ENCODE data around the gene DOCK2. TPM values are rescaled to one million over a fixed set of nuclear protein-coding genes. Genes with fewer than 3 reads are reported as not detected.
"Not testable (repeated sequence)": the region's sequence is repeated elsewhere in the genome, so short reads cannot be mapped to it uniquely, and the experiment has no call there.

DOCK2 gene
- total and polyA plus RNA-seq, 2 experiments from 2014 or later, result 6.5 to 10.4 TPM

DNA sequence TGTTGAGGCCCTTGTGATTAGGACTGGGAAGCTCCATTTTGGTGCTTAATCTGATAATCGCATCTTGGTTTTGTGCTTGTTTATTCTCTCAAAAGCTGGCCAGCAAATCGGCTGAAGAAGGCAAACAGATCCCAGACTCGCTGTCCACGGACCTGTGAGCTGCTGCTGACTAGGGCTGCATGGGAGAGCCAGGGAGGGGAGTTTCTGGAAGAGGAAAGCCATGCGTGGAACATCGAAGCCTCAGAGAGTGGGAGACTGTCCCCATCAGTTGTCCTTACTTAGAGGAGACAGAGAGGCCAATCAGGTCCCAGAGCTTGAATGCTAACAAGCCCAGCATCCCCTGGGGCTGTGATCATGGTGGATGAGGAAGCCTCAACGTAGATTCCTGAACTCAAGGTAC is 445.6 kb downstream of the DOCK2 start:
- Histone ChIP-seq H3K27me3 (replicated peaks; ENCODE audit: insufficient read depth) (no peaks in the 10 kb centered on the region), H3K27ac (no peak overlapping the region), H3K9me2 (ENCODE audit: insufficient read depth) (no peaks in the 10 kb centered on the region), H3K4me1 (ENCODE audit: insufficient read depth) (no peaks in the 10 kb centered on the region), H3K4me2 (ENCODE audit: unreplicated experiment) (no peak overlapping the region), H3K9me3 (ENCODE audit: low read depth) (no peaks in the 10 kb centered on the region), H3F3A (ENCODE audit: insufficient read depth) (no peaks in the 10 kb centered on the region), H3K9ac (no peak overlapping the region), H4K20me1 (ENCODE audit: insufficient read depth) (no peaks in the 10 kb centered on the region), H2AFZ (no peak overlapping the region), H3K79me2 (ENCODE audit: insufficient read depth) (no peaks in the 10 kb centered on the region), H3K4me3 (no peak overlapping the region), H3K36me3 (ENCODE audit: low read depth) (no peaks in the 10 kb centered on the region)
- DNase-seq, result no peak
- WGBS, 2 experiments (ENCODE audit: low coverage in 1 of 2, low lambda C conversion rate in 2 of 2, missing lambda C conversion rate in 2 of 2), result 79 to 88% methylated on average over 6 to 7 of the region's 7 CpGs
- TF ChIP-seq EZH2 (IDR thresholded peaks at IDR 0.05; ENCODE audit: insufficient read depth, poor library complexity, severe bottlenecking), result no peak
- TF ChIP-seq EZH2phosphoT487 (IDR thresholded peaks at IDR 0.05; ENCODE audit: insufficient read depth, low read depth), result no peak
- in situ Hi-C loops (cut with MboI), result loop anchor here (25.0 kb wide), 1 partner anchor 530 kb away; no protein-coding TSS in a partner anchor

DNA sequence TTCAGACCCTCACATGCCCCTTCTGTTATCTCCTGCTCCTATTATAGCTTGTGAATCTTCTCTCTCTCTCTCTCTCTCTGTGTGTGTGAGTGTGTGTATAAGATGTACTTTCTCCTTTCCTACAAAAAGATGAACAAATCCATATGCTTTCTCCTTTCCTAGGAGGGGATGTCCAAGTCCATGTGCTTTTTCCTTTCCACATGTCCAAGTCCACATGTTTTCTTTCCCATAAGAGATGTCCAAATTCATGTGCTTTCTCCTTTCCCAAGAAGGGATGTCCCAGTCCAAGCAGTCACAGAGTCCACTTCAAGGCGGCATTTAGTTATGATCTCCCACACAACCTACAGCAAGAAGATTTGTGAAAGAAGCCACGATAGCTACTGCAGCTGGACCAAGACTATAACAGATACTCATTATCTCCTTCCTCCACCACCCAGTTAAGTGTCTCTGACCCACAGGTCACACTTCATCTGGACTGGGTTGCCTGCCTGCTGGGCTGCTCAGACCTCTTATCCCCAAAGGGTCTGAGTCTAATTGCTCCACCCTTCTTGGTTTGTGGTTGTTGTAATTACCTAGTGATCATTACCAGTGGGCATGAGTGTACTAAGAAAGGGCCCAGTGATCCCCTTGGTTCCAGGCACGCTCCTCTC is 450.2 kb downstream of the DOCK2 start:
- in situ Hi-C loops (cut with MboI), result loop anchor here (25.0 kb wide), 1 partner anchor 525 kb away; no protein-coding TSS in a partner anchor
- 70 to 74% methylated on average over 3 of the region's 3 CpGs for WGBS, 2 experiments (ENCODE audit: low coverage in 1 of 2, low lambda C conversion rate in 2 of 2, missing lambda C conversion rate in 2 of 2)

DNA sequence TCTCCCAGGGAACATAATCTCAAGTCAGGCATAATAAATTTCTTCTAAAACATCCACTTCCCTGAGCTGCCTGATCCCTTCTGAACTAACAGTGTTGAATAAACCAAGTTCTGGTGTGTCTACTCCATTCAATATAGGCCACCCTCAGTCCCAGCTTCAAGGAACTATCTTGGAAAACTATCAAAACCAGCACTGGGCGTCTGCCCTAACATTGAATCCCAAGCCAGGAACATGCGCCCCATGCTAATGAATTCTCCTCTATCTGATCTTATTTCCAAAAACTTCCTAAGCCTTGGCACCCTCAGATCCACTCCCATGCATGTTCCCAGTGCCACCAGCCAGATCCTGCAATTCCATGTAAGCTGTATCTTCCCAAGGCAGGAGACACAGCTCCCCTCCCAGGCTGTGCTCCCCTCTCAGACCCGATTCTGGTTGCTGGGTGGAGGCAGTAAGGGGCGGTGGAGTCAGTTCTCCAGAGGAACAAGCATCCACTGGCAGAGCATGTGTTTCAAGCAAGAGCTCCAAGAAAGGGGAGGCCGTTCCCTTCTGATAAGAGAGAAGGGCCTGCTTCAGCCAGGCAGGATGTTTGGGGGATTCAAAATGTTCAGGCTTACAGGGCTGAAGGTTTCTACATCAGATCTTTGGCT is 455.5 kb downstream of the DOCK2 start:
- H4K20me1 ChIP-seq (ENCODE audit: insufficient read depth), result no peaks in the 10 kb centered on the region
- WGBS, 2 experiments (ENCODE audit: low coverage in 1 of 2, low lambda C conversion rate in 2 of 2, missing lambda C conversion rate in 2 of 2), result 21 to 22% methylated on average over 5 of the region's 5 CpGs
- H3K79me2 ChIP-seq (ENCODE audit: insufficient read depth), result no peaks in the 10 kb centered on the region
- H3K27me3 ChIP-seq (replicated peaks; ENCODE audit: insufficient read depth), result peaks cover 12% of the 10 kb centered on the region
- in situ Hi-C loops (cut with MboI), result loop anchor here (10.0 to 25.0 kb wide), 2 partner anchors 92 to 520 kb away; no protein-coding TSS in a partner anchor
- H3K9ac ChIP-seq, result no peak overlapping the region
- H3F3A ChIP-seq (ENCODE audit: insufficient read depth), result no peaks in the 10 kb centered on the region
- H3K4me3 ChIP-seq, result no peak overlapping the region
- no peak overlapping the region for H3K4me2 ChIP-seq (ENCODE audit: unreplicated experiment)
- no peak for DNase-seq
- no peaks in the 10 kb centered on the region for H3K4me1 ChIP-seq (ENCODE audit: insufficient read depth)
- TF ChIP-seq EZH2phosphoT487 (IDR thresholded peaks at IDR 0.05; ENCODE audit: insufficient read depth, low read depth) (no peak), EZH2 (IDR thresholded peaks at IDR 0.05; ENCODE audit: insufficient read depth, poor library complexity, severe bottlenecking) (no peak)
- no peaks in the 10 kb centered on the region for H3K36me3 ChIP-seq (ENCODE audit: low read depth)
- H3K9me2 ChIP-seq (ENCODE audit: insufficient read depth), result no peaks in the 10 kb centered on the region
- H2AFZ ChIP-seq, result no peak overlapping the region
- H3K9me3 ChIP-seq (ENCODE audit: low read depth), result no peaks in the 10 kb centered on the region
- no peak overlapping the region for H3K27ac ChIP-seq

More for the DNA sequence above, 450.2 kb downstream of the DOCK2 start:
- no peak for TF ChIP-seq EZH2 (IDR thresholded peaks at IDR 0.05; ENCODE audit: insufficient read depth, poor library complexity, severe bottlenecking)
- no peak for TF ChIP-seq EZH2phosphoT487 (IDR thresholded peaks at IDR 0.05; ENCODE audit: insufficient read depth, low read depth)
- no peaks in the 10 kb centered on the region for H3K36me3 ChIP-seq (ENCODE audit: low read depth)
- H4K20me1 ChIP-seq (ENCODE audit: insufficient read depth), result no peaks in the 10 kb centered on the region
- H3K27me3 ChIP-seq (replicated peaks; ENCODE audit: insufficient read depth), result peaks cover 10% of the 10 kb centered on the region
- H3F3A ChIP-seq (ENCODE audit: insufficient read depth), result no peaks in the 10 kb centered on the region
- no peak overlapping the region for H3K9ac ChIP-seq
- H3K27ac ChIP-seq, result no peak overlapping the region
- no peak for DNase-seq
- H3K9me2 ChIP-seq (ENCODE audit: insufficient read depth), result no peaks in the 10 kb centered on the region
- no peak overlapping the region for H3K4me3 ChIP-seq
- H3K4me1 ChIP-seq (ENCODE audit: insufficient read depth), result no peaks in the 10 kb centered on the region
- H3K4me2 ChIP-seq (ENCODE audit: unreplicated experiment), result no peak overlapping the region
- H3K9me3 ChIP-seq (ENCODE audit: low read depth), result no peaks in the 10 kb centered on the region
- no peaks in the 10 kb centered on the region for H3K79me2 ChIP-seq (ENCODE audit: insufficient read depth)
- no peak overlapping the region for H2AFZ ChIP-seq

DNA sequence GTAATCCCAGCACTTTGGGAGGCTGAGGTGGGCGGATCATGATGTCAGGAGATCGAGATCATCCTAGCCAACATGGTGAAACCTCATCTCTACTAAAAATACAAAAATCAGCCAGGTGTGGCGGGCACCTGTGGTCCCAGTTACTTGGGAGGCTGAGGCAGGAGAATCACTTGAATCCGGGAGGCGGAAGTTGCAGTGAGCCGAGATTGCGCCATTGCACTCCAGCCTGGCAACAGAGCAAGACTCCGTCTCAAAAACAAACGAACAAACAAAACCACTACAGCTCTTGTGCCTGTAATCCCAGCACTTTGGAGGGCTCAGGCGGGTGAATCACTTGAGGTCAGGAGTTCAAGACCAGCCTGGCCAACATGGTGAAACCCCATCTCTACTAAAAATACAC is 457.3 kb downstream of the DOCK2 start:
- H3K4me2 ChIP-seq (ENCODE audit: unreplicated experiment); H3K4me3 ChIP-seq; H3K4me1 ChIP-seq (ENCODE audit: insufficient read depth); H3K9ac ChIP-seq; H3F3A ChIP-seq (ENCODE audit: insufficient read depth); H3K9me2 ChIP-seq (ENCODE audit: insufficient read depth); H3K36me3 ChIP-seq (ENCODE audit: low read depth); H3K27me3 ChIP-seq (replicated peaks; ENCODE audit: insufficient read depth); H3K27ac ChIP-seq; H4K20me1 ChIP-seq (ENCODE audit: insufficient read depth); H3K79me2 ChIP-seq (ENCODE audit: insufficient read depth); H3K9me3 ChIP-seq (ENCODE audit: low read depth); DNase-seq; H2AFZ ChIP-seq: not testable (repeated sequence)
- in situ Hi-C loops (cut with MboI), result loop anchor here (10.0 to 25.0 kb wide), 2 partner anchors 90 to 518 kb away; no protein-coding TSS in a partner anchor
- WGBS, 2 experiments (ENCODE audit: low coverage in 1 of 2, low lambda C conversion rate in 2 of 2, missing lambda C conversion rate in 2 of 2), result 72 to 75% methylated on average over 10 of the region's 10 CpGs
